G401 (cell line): Measurements from ENCODE around the gene CTSF. TPM values are rescaled to one million over a fixed set of nuclear protein-coding genes. Genes with fewer than 3 reads are reported as not detected.
"Not testable (repeated sequence)": the region's sequence is repeated elsewhere in the genome, so short reads cannot be mapped to it uniquely, and the experiment has no call there.

Experiments
- DNase-seq: peaks from one replicate; pipeline ENCODE4 v3.0.0-alpha.2; 2015; ENCODE audit warnings: low spot score
- in situ Hi-C: cut with HindIII; loops from 2 replicates; pipeline ENCODE4 v1.10.0; 2016; ENCODE audit warnings: low sequenced_read_pairs, mixed read lengths
- total RNA-seq: library from RNA; depleted of rRNA; stranded (reverse); fragments of >200 nt; shearing (Covaris generic); gene quantifications from 2 replicates; pipeline ENCODE4 v1.2.3, GENCODE V29; 2014; rRNA removed

The CTSF gene
- total RNA-seq, 1 experiment from 2014 or later: 518 TPM

GRCh38 chr11:66544952-66545351 lies 23.5 kb downstream of the CTSF start:
- in situ Hi-C loops, DNase-seq: not testable (repeated sequence)

- in situ Hi-C loops: no loop called here
Measured at GRCh38 chr11:66543263-66544107, 24.9 kb downstream of the CTSF start.

DNA sequence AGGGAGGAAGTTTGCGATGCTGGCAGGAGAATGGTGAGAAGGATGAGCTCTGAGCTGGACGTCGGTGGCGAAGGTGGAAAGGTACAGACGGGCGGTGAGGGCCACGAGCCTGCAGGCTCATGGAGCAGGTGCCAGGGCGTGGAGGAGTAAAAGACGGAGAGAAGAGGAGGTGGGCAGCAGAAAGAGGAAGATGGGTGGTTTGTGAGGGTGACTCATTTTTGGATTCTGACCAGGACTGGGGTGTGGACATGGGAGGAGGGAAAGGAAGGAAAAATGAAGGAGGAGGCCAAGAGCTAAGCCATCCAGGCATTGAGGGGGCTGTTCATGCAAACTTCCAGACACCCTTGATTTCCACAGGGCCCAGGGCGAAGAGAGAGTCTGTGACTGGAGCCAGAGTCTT lies 26.0 kb downstream of the CTSF start:
- in situ Hi-C loops: no loop called here
- no peak for DNase-seq

More at GRCh38 chr11:66543263-66544107, 24.9 kb downstream of the CTSF start:
- DNase-seq: peak; percentile 39

DNA sequence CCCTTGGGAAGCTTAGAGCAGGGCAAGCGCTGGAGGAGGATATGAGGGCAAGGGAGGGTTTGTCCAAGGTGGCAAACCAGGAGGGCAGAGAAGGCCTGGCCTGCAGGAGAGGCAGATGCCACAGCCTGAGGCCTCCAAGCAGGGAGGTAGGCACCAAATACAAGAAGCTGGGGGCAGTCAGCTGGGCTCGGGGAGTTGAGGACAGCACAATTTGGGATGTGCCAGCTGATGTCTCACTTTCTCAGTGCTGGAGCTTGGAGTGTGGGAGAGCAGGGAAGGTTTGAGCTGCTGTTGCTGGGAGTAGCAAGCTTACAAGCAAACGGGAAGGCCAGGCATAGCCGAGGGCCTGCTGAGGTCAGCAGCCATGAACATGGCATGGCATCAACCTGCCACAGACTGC lies 26.5 kb downstream of the CTSF start:
- no peak for DNase-seq
- in situ Hi-C loops: no loop called here

- in situ Hi-C loops, DNase-seq: not testable (repeated sequence)
Measured at GRCh38 chr11:66540598-66540997, 27.8 kb downstream of the CTSF start.

GRCh38 chr11:66539870-66540213 lies 28.6 kb downstream of the CTSF start:
- in situ Hi-C loops: no loop called here
- no peak for DNase-seq

DNA sequence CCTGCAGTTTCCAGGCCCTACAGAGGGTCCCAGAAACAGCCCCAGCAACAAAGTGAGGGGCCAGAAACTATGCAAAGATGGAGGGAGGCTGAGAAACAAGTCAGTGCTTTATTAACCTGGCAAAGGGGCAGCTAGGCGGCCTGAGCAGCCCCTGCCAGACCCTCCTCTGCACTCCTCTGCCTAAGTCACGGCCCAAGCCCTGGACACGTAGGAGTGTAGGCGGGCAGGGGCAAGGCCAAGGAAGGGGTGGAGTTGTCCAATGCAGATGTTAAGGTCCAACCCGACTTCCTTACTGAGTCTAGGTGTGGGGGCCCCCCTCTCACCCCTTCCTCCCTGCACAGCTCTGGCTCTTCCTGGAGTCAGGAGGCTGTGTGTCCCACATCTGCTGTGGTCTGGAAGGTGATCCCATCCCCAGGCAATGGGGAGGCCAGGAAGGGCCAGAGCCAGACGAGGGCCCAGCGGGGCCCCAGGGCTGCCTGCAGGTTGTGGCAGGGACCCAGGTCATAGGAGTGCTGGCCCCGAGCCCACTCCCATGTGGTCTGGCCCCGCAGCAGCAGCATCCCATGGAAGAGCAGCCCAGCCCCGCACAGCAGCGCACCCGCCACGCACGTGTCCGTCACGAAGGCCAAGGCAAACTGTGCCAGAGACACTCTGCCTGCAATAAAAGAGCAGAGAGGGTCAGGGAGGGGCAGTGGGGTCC lies 29.1 kb downstream of the CTSF start:
- DNase-seq: no peak
- in situ Hi-C loops: no loop called here

DNA sequence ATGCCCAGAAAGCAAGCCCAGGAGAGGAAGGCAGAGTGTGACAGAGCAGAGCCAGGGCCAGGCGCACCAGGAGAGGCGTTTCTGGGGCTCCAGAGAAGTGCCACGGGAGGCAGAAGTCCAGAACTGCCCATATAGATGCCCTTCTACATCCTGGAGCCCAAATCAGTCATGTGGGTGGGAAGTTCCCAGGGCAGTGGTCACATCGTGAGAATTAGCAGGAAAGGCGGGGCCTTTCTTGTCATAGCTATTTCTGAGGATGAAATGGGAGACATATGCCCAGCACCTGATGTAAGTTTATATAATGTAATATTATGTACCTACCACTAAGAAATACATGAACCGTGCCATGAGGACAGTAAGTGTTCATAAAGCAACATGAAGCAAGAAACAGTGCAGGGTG lies 35.6 kb downstream of the CTSF start:
- in situ Hi-C loops: no loop called here
- DNase-seq: no peak

DNA sequence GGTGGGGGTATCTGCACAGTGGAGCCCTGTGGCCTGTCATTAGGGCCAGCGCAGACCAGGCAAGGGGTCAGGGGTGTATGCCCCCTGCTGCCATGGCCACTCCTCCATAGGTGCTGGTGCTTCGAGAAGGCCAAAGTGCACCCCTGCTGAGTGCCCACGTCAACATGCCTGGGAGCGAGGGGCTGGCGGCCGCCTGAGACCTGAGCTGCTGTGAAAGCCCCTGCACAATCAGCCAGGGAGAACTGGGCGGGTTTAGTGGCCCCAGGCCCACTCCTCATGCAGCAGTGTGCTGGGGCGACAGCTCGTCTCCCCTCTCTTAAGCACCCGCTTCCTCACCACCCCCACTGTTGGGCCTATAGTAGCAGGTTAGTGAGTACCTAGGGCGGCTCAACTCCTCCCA lies 36.6 kb downstream of the CTSF start:
- in situ Hi-C loops: no loop called here

GRCh38 chr11:66530927-66531709 lies 37.3 kb downstream of the CTSF start:
- DNase-seq: no peak
- in situ Hi-C loops: no loop called here

More for the DNA sequence above, 36.6 kb downstream of the CTSF start:
- no peak for DNase-seq

- no peak for DNase-seq
- in situ Hi-C loops: no loop called here
Measured at GRCh38 chr11:66529655-66530054, 38.8 kb downstream of the CTSF start.

GRCh38 chr11:66529069-66529468 lies 39.3 kb downstream of the CTSF start:
- in situ Hi-C loops: no loop called here
- DNase-seq: no peak

GRCh38 chr11:66524304-66525040 lies 43.9 kb downstream of the CTSF start:
- DNase-seq: no peak
- in situ Hi-C loops: no loop called here

DNA sequence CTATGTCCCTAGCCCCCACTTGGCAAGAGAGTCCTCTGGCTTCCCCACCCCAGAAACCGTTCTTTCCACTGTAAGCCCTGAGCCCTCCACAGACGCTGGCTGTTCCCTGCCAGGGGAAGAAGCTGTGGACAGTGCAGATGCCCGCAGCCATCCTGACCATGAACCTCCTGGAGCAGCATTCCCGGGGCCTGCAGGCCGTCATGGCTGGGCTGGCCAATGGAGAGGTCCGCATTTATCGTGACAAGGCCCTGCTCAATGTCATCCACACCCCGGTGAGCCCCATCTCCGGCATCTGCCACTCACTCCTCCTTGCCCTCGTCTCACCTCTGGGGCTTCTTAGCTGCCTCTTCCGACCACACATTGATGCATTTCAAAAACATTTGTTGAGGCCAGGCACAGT lies 44.8 kb downstream of the CTSF start:
- DNase-seq: no peak
- in situ Hi-C loops: no loop called here

Other genes starting within 250 kb of the CTSF start
- 34.3 and 46.6 TPM in 2 replicates for gene RIN1, start 232.2 kb downstream of the CTSF start, total RNA-seq
- gene BRMS1, start 223.5 kb downstream of the CTSF start, total RNA-seq: 92.6 and 111 TPM in 2 replicates
- gene B4GAT1, start 221.0 kb downstream of the CTSF start, total RNA-seq: 22.2 and 23.7 TPM in 2 replicates
- 1.9 and 3.0 TPM in 2 replicates for gene SLC29A2, start 196.8 kb downstream of the CTSF start, total RNA-seq
- gene NPAS4, start 147.6 kb downstream of the CTSF start, total RNA-seq: not detected in 2 replicates
- gene MRPL11, start 129.8 kb downstream of the CTSF start, total RNA-seq: 129 and 148 TPM in 2 replicates
- gene PELI3, start 101.7 kb downstream of the CTSF start, total RNA-seq: 10.2 and 13.7 TPM in 2 replicates
- 140 and 160 TPM in 2 replicates for gene DPP3, start 88.2 kb downstream of the CTSF start, total RNA-seq
- gene BBS1, start 58.0 kb downstream of the CTSF start, total RNA-seq: 42.5 and 55.8 TPM in 2 replicates
- 35.3 and 36.0 TPM in 2 replicates for gene ZDHHC24, start 22.6 kb downstream of the CTSF start, total RNA-seq
- gene ACTN3, start 21.7 kb downstream of the CTSF start, total RNA-seq: 32.1 and 42.0 TPM in 2 replicates
- 0.07 and 0.37 TPM in 2 replicates for gene CCDC87, start 24.5 kb upstream of the CTSF start, total RNA-seq
- 181 and 230 TPM in 2 replicates for gene CCS, start 24.6 kb upstream of the CTSF start, total RNA-seq
- gene RBM14, start 48.0 kb upstream of the CTSF start, total RNA-seq: 47.7 and 68.8 TPM in 2 replicates
- 513 and 534 TPM in 2 replicates for gene RBM4, start 70.1 kb upstream of the CTSF start, total RNA-seq
- gene RBM4B, start 109.3 kb upstream of the CTSF start, total RNA-seq: 4.1 and 13.0 TPM in 2 replicates
- gene SPTBN2, start 160.6 kb upstream of the CTSF start, total RNA-seq: 102 and 103 TPM in 2 replicates